ENCODE measurements around the gene PALD1.

PALD1 gene

GRCh38 chr10:70478191-70479164 is at the start of gene PALD1:
PALD1 (plus strand) TSS chr10:70478767; CDS start chr10:70525952, 47,185 bp downstream.
- no peak for DNase-seq (ENCODE audit: low read depth)

GRCh38 chr10:70430493-70431445 is 47.8 kb upstream of the PALD1 start:
- no peak for DNase-seq (ENCODE audit: low read depth)

GRCh38 chr10:70432101-70432500 is 46.5 kb upstream of the PALD1 start:
- DNase-seq (ENCODE audit: low read depth): no peak

- DNase-seq (ENCODE audit: low read depth): no peak
These were observed 45.9 kb upstream of the PALD1 start for GRCh38 chr10:70432561-70433263.

- no peak for DNase-seq (ENCODE audit: low read depth)
These were observed 44.8 kb upstream of the PALD1 start for GRCh38 chr10:70433581-70434280.

- no peak for DNase-seq (ENCODE audit: low read depth)
These were observed 43.1 kb upstream of the PALD1 start for GRCh38 chr10:70435241-70436085.

GRCh38 chr10:70437721-70438120 is 40.8 kb upstream of the PALD1 start:
- no peak for DNase-seq (ENCODE audit: low read depth)

GRCh38 chr10:70440296-70441160 is 38.0 kb upstream of the PALD1 start:
- no peak for DNase-seq (ENCODE audit: low read depth)

GRCh38 chr10:70441161-70441894 is 37.2 kb upstream of the PALD1 start, which contains the start of gene NODAL:
NODAL (minus strand) TSS chr10:70441681; CDS start chr10:70441667, 14 bp downstream.
- DNase-seq (ENCODE audit: low read depth): no peak

- DNase-seq (ENCODE audit: low read depth): no peak
These were observed 36.7 kb upstream of the PALD1 start for GRCh38 chr10:70441895-70442309.

- no peak for DNase-seq (ENCODE audit: low read depth)
These were observed 36.1 kb upstream of the PALD1 start for GRCh38 chr10:70442332-70442988.

- no peak for DNase-seq (ENCODE audit: low read depth)
These were observed 33.8 kb upstream of the PALD1 start for GRCh38 chr10:70444744-70445143.

GRCh38 chr10:70445718-70446657 is 32.6 kb upstream of the PALD1 start:
- DNase-seq (ENCODE audit: low read depth): no peak

GRCh38 chr10:70448236-70448635 is 30.3 kb upstream of the PALD1 start:
- DNase-seq (ENCODE audit: low read depth): no peak

GRCh38 chr10:70455213-70455630 is 23.3 kb upstream of the PALD1 start:
- no peak for DNase-seq (ENCODE audit: low read depth)

GRCh38 chr10:70456164-70456563 is 22.4 kb upstream of the PALD1 start:
- DNase-seq (ENCODE audit: low read depth): no peak

All from activated T-cell treated with anti-CD3 and anti-CD28 coated beads for 1 hour (primary cell).